PC-9 (cell line): ENCODE measurements around the gene MCTP1.

Source experiments
- EZH2 ChIP-seq: fragments of 200-600 bp; sonication (generic); IDR thresholded peaks from 2 replicates; pipeline ENCODE4 v1.8.0; 2017; ENCODE audit warnings: antibody characterized with exemption, low read depth
- TF ChIP-seq, protein P1 (sequence below): fragments of 200-600 bp; sonication (generic); conservative IDR thresholded peaks from 2 replicates; pipeline ENCODE4 v1.6.1; 2017; ENCODE audit warnings: mixed run types, antibody characterized with exemption, mild to moderate bottlenecking, moderate library complexity

DNA sequence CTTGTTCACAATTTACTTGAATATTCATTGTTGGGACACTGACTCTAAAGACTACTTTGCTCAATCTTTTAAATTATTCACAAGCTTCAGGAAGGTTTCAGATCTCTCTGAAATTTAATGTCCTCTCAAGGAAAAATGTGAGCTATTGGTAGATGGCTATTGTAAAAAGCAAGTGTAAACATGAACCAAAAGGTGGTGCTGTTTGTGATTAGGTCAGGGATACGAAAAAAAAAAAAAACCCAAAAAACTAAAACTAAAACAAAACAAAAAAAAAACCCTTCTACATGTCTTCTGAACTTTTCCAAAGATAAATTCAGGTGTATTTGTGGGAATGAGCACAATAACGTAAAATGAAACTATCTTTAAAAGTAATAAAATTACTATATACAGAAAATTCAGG, 472.7 kb downstream of the MCTP1 start:
- TF ChIP-seq, protein P1, sequence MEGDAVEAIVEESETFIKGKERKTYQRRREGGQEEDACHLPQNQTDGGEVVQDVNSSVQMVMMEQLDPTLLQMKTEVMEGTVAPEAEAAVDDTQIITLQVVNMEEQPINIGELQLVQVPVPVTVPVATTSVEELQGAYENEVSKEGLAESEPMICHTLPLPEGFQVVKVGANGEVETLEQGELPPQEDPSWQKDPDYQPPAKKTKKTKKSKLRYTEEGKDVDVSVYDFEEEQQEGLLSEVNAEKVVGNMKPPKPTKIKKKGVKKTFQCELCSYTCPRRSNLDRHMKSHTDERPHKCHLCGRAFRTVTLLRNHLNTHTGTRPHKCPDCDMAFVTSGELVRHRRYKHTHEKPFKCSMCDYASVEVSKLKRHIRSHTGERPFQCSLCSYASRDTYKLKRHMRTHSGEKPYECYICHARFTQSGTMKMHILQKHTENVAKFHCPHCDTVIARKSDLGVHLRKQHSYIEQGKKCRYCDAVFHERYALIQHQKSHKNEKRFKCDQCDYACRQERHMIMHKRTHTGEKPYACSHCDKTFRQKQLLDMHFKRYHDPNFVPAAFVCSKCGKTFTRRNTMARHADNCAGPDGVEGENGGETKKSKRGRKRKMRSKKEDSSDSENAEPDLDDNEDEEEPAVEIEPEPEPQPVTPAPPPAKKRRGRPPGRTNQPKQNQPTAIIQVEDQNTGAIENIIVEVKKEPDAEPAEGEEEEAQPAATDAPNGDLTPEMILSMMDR = no peak
- TF ChIP-seq EZH2 = no peak
